Activated T-cell treated with anti-CD3 and anti-CD28 coated beads, Interleukin-2, amount 50 U/mL, for 72 hours (primary cell): ENCODE results near the gene CYB5R3. TPM values are rescaled to one million over a fixed set of nuclear protein-coding genes. Genes with fewer than 3 reads are reported as not detected.
A peak's percentile ranks its signal among the peaks of the same experiment; 100 is the strongest.
"Not testable (repeated sequence)": the region's sequence is repeated elsewhere in the genome, so short reads cannot be mapped to it uniquely, and the experiment has no call there.

ENCODE experiments used
- ATAC-seq, 2 donors: fragments of 150-1000 bp; cut with Tn5 transposase; replicated peaks in 1 of 2; 2 replicates each; pipeline ENCODE4 v1.10.0; 2021; ENCODE audit warnings: moderate library complexity in 2 of 2, mild to moderate bottlenecking in 1 of 2
- DNase-seq, 2 donors: peaks; one replicate each; pipeline ENCODE4 v3.0.0; 2021 to 2022; ENCODE audit warnings: mixed read lengths in 1 of 2
- H3K27ac Mint-ChIP-seq: one replicate; pipeline ENCODE4 v1.8.0; 2022; ENCODE audit warnings: mild to moderate bottlenecking, moderate library complexity, mixed read lengths
- H3K27me3 Mint-ChIP-seq: one replicate; pipeline ENCODE4 v1.8.0; 2022; ENCODE audit warnings: low read depth, mixed read lengths
- H3K36me3 Mint-ChIP-seq, 2 donors: one replicate each; pipeline ENCODE4 v1.8.0; 2022; ENCODE audit warnings: mixed read lengths in 2 of 2, mild to moderate bottlenecking in 1 of 2; ENCODE audit not compliant: insufficient read depth in 2 of 2
- H3K4me1 Mint-ChIP-seq: one replicate; pipeline ENCODE4 v1.8.0; 2022; ENCODE audit warnings: low read depth, mixed read lengths
- H3K4me3 Mint-ChIP-seq, 2 donors: one replicate each; pipeline ENCODE4 v1.8.0; 2022; ENCODE audit warnings: mild to moderate bottlenecking in 2 of 2, mixed read lengths in 2 of 2, moderate library complexity in 2 of 2
- H3K9me3 Mint-ChIP-seq, 2 donors: one replicate each; pipeline ENCODE4 v1.8.0; 2022; ENCODE audit warnings: mixed read lengths in 2 of 2
- total RNA-seq, 2 donors: library from RNA; stranded (reverse); gene quantifications; one replicate each; pipeline ENCODE4 v1.2.3, GENCODE V29; 2022

CYB5R3 gene
- total RNA-seq, 2 donors from 2014 or later = 60.7 to 67.1 TPM

- H3K27me3 Mint-ChIP-seq = peaks cover 6% of the 10 kb centered on the region
Measured at GRCh38 chr22:42685941-42686653, 36.9 kb upstream of the CYB5R3 start.

GRCh38 chr22:42684462-42685195 lies 35.4 kb upstream of the CYB5R3 start:
- ATAC-seq (no peak), DNase-seq (no peak)
- H3K4me1 Mint-ChIP-seq = no peaks in the 10 kb centered on the region
- H3K27me3 Mint-ChIP-seq = peaks cover 6% of the 10 kb centered on the region
- no peak overlapping the region for H3K27ac Mint-ChIP-seq
- H3K4me3 Mint-ChIP-seq = no peak overlapping the region
- H3K9me3 Mint-ChIP-seq = peaks cover 0 to under 1% of the 10 kb centered on the region in 2 donors
- no peaks in the 10 kb centered on the region for H3K36me3 Mint-ChIP-seq

More at GRCh38 chr22:42685941-42686653, 36.9 kb upstream of the CYB5R3 start:
- Mint-ChIP-seq H3K36me3 (no peaks in the 10 kb centered on the region), H3K27ac (no peak overlapping the region), H3K9me3 (no peaks in the 10 kb centered on the region), H3K4me1 (no peaks in the 10 kb centered on the region), H3K4me3 (no peak overlapping the region)
- no peak for DNase-seq
- ATAC-seq = no peak

DNA sequence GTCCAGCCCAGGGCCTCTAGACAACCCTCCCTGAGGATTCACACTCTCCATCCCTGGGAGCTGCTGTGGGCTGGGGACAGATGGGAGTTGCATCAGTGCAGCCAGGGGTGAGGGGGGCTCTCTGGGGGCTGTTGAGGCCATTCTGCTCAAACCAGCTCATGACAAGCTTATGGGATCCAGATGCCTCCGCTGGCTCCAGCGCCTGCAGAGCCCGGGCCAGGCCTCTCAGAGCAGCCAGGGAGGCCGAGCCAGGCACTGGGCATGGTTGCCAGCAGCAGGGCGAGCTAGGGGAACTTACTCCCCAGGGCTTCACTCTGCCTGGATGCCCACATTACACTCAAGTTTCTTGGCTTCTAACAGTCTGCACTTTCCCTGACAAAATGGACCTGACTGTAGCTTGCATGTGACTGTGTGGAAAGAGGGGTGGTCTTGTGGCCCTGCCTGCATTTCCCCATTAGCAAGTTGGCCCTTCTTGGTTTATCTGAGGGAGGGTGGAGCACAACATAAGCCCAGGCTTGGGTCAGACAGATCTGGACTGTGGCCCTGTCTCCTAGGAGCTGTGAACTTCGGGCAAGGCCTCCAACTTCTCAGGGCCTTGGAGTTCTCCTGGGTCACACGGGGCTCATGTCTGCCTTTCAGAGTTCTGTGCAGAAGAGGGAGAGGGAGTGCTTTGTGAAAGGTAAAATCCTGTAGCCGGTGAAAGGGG lies 34.5 kb upstream of the CYB5R3 start:
- H3K27me3 Mint-ChIP-seq = peaks cover 6% of the 10 kb centered on the region
- no peak overlapping the region for H3K27ac Mint-ChIP-seq
- peaks cover 0 to 1% of the 10 kb centered on the region in 2 donors for H3K36me3 Mint-ChIP-seq
- H3K4me3 Mint-ChIP-seq = no peak overlapping the region
- peaks cover 2% of the 10 kb centered on the region in 2 donors for H3K9me3 Mint-ChIP-seq
- DNase-seq (no peak), ATAC-seq (no peak)
- no peaks in the 10 kb centered on the region for H3K4me1 Mint-ChIP-seq

- ATAC-seq = no peak
- no peak overlapping the region for H3K27ac Mint-ChIP-seq
- H3K27me3 Mint-ChIP-seq = peaks cover 6% of the 10 kb centered on the region
- H3K4me3 Mint-ChIP-seq = no peak overlapping the region
- peaks cover under 1% of the 10 kb centered on the region for H3K4me1 Mint-ChIP-seq
- peaks cover 2 to 7% of the 10 kb centered on the region in 2 donors for H3K9me3 Mint-ChIP-seq
- DNase-seq = no peak
- H3K36me3 Mint-ChIP-seq = peaks cover 1 to 7% of the 10 kb centered on the region in 2 donors
Measured at GRCh38 chr22:42682113-42682851, 33.1 kb upstream of the CYB5R3 start.

DNA sequence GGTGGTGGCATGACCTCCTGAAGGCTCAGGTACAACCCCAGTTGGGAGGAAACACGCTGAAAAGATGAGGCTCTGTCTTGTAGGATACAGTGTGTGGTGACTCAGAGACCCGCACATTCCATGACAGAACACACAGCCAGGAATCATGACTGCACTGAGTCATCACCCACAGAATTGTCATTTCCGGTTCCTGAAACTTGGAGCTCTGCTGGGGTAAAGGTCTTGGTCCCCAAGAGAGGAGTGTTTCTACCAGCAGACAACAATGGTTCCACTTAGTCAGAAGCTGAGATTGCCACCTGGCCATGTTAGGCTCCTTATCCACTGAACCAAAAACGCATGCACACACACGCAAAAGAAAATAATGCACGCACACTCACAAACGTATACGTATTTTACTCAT lies 31.5 kb upstream of the CYB5R3 start:
- peak in 1 of 2 donors; percentile 25 for ATAC-seq
- Mint-ChIP-seq H3K4me1 (peaks cover 13% of the 10 kb centered on the region), H3K27me3 (peaks cover 6% of the 10 kb centered on the region)

GRCh38 chr22:42679691-42680090 lies 30.5 kb upstream of the CYB5R3 start:
- Mint-ChIP-seq H3K4me1 (peaks cover 13% of the 10 kb centered on the region), H3K9me3 (peaks cover 2 to 7% of the 10 kb centered on the region in 2 donors), H3K4me3 (no peak overlapping the region), H3K27me3 (peaks cover 6% of the 10 kb centered on the region), H3K36me3 (peaks cover 1 to 7% of the 10 kb centered on the region in 2 donors), H3K27ac (no peak overlapping the region)
- ATAC-seq = no peak
- no peak for DNase-seq

More for the DNA sequence above, 31.5 kb upstream of the CYB5R3 start:
- peaks cover 1 to 7% of the 10 kb centered on the region in 2 donors for H3K36me3 Mint-ChIP-seq
- H3K9me3 Mint-ChIP-seq = peaks cover 2 to 7% of the 10 kb centered on the region in 2 donors
- H3K27ac Mint-ChIP-seq = no peak overlapping the region
- no peak overlapping the region for H3K4me3 Mint-ChIP-seq
- DNase-seq = no peak

DNA sequence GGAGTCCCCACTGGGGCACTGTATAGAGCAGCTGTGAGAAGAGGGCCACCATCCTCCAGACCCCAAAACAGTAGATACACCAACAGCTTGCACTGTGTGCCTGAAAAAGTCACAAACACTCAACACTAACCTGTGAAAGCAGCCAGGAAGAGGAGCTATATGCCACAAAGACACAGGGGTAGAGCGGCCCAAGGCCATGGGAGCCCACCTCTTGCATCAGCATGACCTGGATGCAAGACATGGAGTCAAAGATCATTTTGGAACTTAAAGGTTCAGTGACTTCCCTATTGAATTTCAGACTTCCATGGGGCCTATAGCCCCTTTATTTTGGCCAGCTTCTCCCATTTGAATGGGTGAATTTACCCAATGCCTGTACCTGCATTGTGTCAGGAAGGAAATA lies 29.7 kb upstream of the CYB5R3 start:
- Mint-ChIP-seq H3K4me3 (no peak overlapping the region), H3K9me3 (peaks cover 2 to 7% of the 10 kb centered on the region in 2 donors), H3K4me1 (peaks cover 13% of the 10 kb centered on the region), H3K27me3 (peaks cover 6% of the 10 kb centered on the region), H3K27ac (no peak overlapping the region), H3K36me3 (peaks cover 1 to 7% of the 10 kb centered on the region in 2 donors)
- ATAC-seq (no peak), DNase-seq (no peak)

GRCh38 chr22:42677936-42678335 lies 28.7 kb upstream of the CYB5R3 start:
- H3K9me3 Mint-ChIP-seq, ATAC-seq: not testable (repeated sequence)

DNA sequence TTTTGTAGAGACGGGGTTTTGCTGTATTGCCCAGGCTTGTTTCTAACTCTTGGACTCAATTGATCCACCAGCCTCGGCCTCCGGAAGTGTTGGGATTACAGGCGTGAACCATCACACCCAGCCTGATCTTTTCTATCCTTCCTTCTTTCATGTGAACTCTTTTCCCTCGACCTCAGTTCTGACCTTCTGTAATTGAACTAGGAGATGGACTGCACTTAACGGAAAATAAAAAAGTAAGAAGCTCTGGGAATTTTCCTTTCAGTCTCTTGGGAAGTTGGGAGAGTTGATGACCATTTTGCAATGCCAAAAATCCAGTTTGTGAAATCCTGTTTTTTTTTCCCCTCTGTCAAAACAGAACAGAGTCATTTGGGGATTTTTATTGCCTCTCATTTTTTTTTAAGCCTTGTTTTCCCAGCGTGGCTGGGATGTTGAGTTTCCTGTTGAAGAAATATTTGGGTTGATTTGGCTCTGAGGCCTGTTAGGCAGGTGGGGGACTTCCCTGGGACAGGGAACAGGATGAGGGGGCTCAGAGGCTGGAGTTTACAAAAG lies 26.9 kb upstream of the CYB5R3 start:
- H3K4me3 Mint-ChIP-seq = no peak overlapping the region
- DNase-seq = no peak
- no peaks in the 10 kb centered on the region for H3K27me3 Mint-ChIP-seq
- peaks cover 1 to 7% of the 10 kb centered on the region in 2 donors for H3K36me3 Mint-ChIP-seq
- H3K9me3 Mint-ChIP-seq = peaks cover 2 to 7% of the 10 kb centered on the region in 2 donors
- peaks cover 19% of the 10 kb centered on the region for H3K4me1 Mint-ChIP-seq
- no peak for ATAC-seq
- no peak overlapping the region for H3K27ac Mint-ChIP-seq

More at GRCh38 chr22:42677936-42678335, 28.7 kb upstream of the CYB5R3 start:
- not testable (repeated sequence) for H3K27ac Mint-ChIP-seq, H3K27me3 Mint-ChIP-seq, H3K36me3 Mint-ChIP-seq, H3K4me3 Mint-ChIP-seq, DNase-seq
- H3K4me1 Mint-ChIP-seq = peaks cover 13% of the 10 kb centered on the region

DNA sequence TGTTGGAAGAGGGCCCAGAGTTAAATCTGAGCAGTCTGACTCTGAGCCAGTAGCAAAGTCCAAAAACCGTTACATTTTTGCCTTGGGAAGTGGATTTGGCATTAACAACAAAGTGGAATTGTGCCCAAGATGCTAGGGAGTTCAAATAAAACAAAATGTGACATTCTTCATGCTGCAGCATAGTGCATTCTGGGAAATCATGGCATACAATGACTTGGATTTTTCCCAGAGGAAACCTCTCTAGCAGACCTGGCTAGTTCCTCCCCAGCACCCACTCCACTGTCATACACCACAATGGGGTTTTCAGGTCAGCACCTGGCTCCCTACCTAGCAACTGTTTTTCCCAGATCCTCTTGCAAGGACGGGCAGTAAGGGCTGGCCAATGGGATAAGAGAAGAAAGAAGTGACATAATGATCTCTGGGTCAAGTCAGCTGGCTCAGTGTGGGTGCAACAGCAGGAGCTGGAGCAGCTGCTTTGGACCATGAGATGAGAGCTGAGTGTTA lies 24.8 kb upstream of the CYB5R3 start:
- peaks cover 29% of the 10 kb centered on the region for H3K4me1 Mint-ChIP-seq
- no peak overlapping the region for H3K27ac Mint-ChIP-seq
- ATAC-seq (no peak), DNase-seq (no peak)
- no peaks in the 10 kb centered on the region for H3K27me3 Mint-ChIP-seq
- no peak overlapping the region for H3K4me3 Mint-ChIP-seq
- peaks cover 0 to 5% of the 10 kb centered on the region in 2 donors for H3K9me3 Mint-ChIP-seq
- peaks cover 0 to 7% of the 10 kb centered on the region in 2 donors for H3K36me3 Mint-ChIP-seq

DNA sequence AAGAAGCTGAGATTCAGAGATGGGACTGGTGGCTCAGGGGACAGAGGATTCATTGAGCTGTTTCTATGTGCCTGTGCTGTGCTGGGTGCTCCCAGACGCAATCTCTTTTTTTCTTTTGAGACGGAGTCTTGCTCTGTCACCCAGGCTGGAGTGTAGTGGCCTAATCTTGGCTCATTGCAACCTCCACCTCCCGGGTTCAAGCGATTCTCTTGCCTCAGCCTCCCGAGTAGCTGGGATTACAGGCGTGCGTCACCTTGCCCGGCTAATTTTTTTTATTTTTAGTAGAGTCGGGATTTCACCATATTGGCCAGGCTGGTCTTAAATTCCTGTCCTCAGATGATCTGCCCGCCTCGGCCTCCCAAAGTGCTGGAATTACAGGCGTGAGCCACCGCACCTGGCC lies 23.9 kb upstream of the CYB5R3 start:
- H3K36me3 Mint-ChIP-seq = not testable (repeated sequence)

More for the DNA sequence above, 23.9 kb upstream of the CYB5R3 start:
- not testable (repeated sequence) for H3K27me3 Mint-ChIP-seq, H3K27ac Mint-ChIP-seq, DNase-seq, H3K4me3 Mint-ChIP-seq, ATAC-seq, H3K9me3 Mint-ChIP-seq
- H3K4me1 Mint-ChIP-seq = peaks cover 29% of the 10 kb centered on the region
